HG03039 (cell line): ENCODE data around the gene TBC1D10B.
"Not testable (repeated sequence)": the region's sequence is repeated elsewhere in the genome, so short reads cannot be mapped to it uniquely, and the experiment has no call there.

ENCODE experiments used
- ATAC-seq: cut with Tn5 transposase; IDR thresholded peaks from one replicate; pipeline ENCODE4 v1.9.1; 2021; ENCODE audit warnings: mild to moderate bottlenecking, moderate library complexity; ENCODE audit not compliant: unreplicated experiment

The TBC1D10B gene

GRCh38 chr16:30356401-30357084 lies 13.8 kb downstream of the TBC1D10B start:
- ATAC-seq = no peak

GRCh38 chr16:30355954-30356308 lies 14.4 kb downstream of the TBC1D10B start:
- ATAC-seq = no peak

GRCh38 chr16:30355144-30355953 lies 14.9 kb downstream of the TBC1D10B start, which contains the start of gene CD2BP2:
Gene CD2BP2 (minus strand): TSS chr16:30355308. CDS start chr16:30354681, 627 bp downstream.
- peak; percentile 55 for ATAC-seq

GRCh38 chr16:30354423-30355143 lies 15.7 kb downstream of the TBC1D10B start:
- ATAC-seq = no peak

- ATAC-seq = no peak
Measured at GRCh38 chr16:30353438-30354129, 16.7 kb downstream of the TBC1D10B start.

- ATAC-seq = no peak
Measured at GRCh38 chr16:30352488-30353401, 17.5 kb downstream of the TBC1D10B start.

- no peak for ATAC-seq
Measured at GRCh38 chr16:30351586-30352419, 18.5 kb downstream of the TBC1D10B start.

GRCh38 chr16:30351001-30351441 lies 19.3 kb downstream of the TBC1D10B start:
- no peak for ATAC-seq

GRCh38 chr16:30350134-30350871 lies 20.0 kb downstream of the TBC1D10B start:
- ATAC-seq = no peak

- ATAC-seq = no peak
Measured at GRCh38 chr16:30349675-30350074, 20.6 kb downstream of the TBC1D10B start.

GRCh38 chr16:30348929-30349328 lies 21.4 kb downstream of the TBC1D10B start:
- ATAC-seq = no peak

GRCh38 chr16:30348113-30348512 lies 22.2 kb downstream of the TBC1D10B start:
- ATAC-seq = no peak

GRCh38 chr16:30346286-30346685 lies 24.0 kb downstream of the TBC1D10B start:
- no peak for ATAC-seq

- not testable (repeated sequence) for ATAC-seq
Measured at GRCh38 chr16:30343491-30343820, 26.8 kb downstream of the TBC1D10B start.

GRCh38 chr16:30342751-30343490 lies 27.4 kb downstream of the TBC1D10B start:
- ATAC-seq = no peak

GRCh38 chr16:30341971-30342370 lies 28.3 kb downstream of the TBC1D10B start:
- ATAC-seq = not testable (repeated sequence)

- ATAC-seq = no peak
Measured at GRCh38 chr16:30340621-30341020, 29.7 kb downstream of the TBC1D10B start.

GRCh38 chr16:30338715-30339114 lies 31.6 kb downstream of the TBC1D10B start:
- ATAC-seq = not testable (repeated sequence)
